HUES64 (cell line): Measurements from ENCODE around the gene RANGRF.

Source experiments
- H3K27ac ChIP-seq: 2 replicates; pipeline ENCODE4 v1.7.0; 2013; ENCODE audit warnings: low read depth, low read length, inconsistent platforms
- H3K27me3 ChIP-seq: 2 replicates; pipeline ENCODE4 v1.6.1; 2013; ENCODE audit warnings: mild to moderate bottlenecking, low read length; ENCODE audit not compliant: insufficient read depth
- H3K36me3 ChIP-seq: 2 replicates; pipeline ENCODE4 v1.6.1; 2013; ENCODE audit warnings: mild to moderate bottlenecking, low read length; ENCODE audit not compliant: insufficient read depth
- H3K4me1 ChIP-seq: 2 replicates; pipeline ENCODE4 v1.6.1; 2013; ENCODE audit warnings: mild to moderate bottlenecking, low read length, moderate library complexity; ENCODE audit not compliant: insufficient read depth
- H3K4me3 ChIP-seq: 2 replicates; pipeline ENCODE4 v1.5.1; 2013; ENCODE audit warnings: mild to moderate bottlenecking, low read length, moderate library complexity
- H3K9ac ChIP-seq: 2 replicates; pipeline ENCODE4 v1.6.1; 2013; ENCODE audit warnings: mild to moderate bottlenecking, low read depth, low read length
- H3K9me3 ChIP-seq: 2 replicates; pipeline ENCODE4 v1.6.1; 2013; ENCODE audit warnings: low read depth, low read length; ENCODE audit not compliant: insufficient read depth
- WGBS: fragments of 150-250, 120-280 bp; methylation state at CpG from one replicate; pipeline ENCODE4 v1.1.7; 2013; ENCODE audit warnings: missing lambda C conversion rate; 5-methylcytosine and 5-hydroxymethylcytosine counted together

Gene RANGRF

DNA sequence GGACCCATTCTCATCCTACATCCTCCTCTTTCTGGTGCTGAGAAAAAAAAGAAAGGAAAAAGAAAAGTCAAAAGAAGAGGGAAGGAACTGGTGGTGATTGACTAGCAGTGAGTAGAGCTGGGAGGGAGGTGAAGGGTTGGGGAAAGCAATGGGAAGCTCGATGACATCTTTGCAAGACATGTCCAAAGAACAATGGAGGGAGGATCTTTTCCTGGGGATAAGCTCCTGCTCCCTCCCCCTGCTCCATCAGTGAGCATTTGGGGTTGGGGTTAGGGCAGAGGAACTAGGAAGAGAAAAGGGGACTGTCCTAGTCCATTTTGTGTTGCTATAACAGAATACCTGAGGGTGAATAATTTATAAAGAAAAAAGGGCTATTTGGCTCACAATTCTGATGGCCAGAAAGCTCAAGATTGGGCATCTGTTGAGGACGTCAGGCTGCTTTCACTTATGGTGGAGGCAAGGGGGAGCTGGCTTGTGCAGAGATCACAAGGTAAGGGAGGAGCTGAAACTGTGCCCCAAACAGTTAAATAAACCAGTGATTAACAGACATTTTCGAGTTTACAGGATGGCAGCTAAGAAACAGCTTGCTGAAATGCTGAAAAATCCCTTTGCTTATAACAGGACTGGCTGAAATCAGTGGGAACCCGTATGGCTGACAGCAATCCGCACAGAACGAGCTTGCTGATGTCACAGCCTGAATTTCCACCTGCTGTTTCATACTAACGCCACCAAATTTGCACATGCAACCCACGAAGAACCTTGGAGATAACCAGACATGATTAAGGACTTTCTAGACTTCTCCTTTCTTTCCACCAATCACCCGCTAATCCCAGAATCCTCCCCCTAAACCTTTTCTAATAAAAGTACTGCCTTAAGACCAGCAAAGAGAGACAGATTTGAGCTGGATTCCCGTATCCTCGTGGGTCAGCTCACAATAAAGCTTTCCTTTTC, 49.6 kb downstream of the RANGRF start:
- H3K4me3 ChIP-seq = no peak overlapping the region
- WGBS = 42% methylated on average over 11 of the region's 11 CpGs

DNA sequence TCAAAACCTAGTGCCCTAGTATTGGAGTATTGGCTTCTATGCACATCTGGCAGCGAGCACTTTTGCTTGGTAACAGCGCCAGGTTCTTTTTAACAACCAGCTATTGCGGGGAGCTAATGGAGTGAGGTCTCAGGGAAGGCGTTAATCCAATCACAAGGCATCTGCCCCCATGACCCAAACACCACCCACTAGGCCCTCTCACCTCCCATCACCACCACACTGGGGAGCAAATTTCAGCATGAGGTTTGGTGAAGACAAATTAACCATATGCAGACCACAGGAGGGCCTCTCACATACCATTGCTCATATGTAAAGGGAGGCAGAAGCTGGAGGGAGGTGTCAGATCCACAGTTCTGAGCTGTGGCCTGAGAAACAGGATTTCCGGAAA, 50.3 kb downstream of the RANGRF start:
- WGBS = 77% methylated on average over 5 of the region's 5 CpGs
- no peaks in the 10 kb centered on the region for H3K27me3 ChIP-seq

More for the DNA sequence above, 49.6 kb downstream of the RANGRF start:
- H3K9ac ChIP-seq = no peak overlapping the region
- no peaks in the 10 kb centered on the region for H3K9me3 ChIP-seq
- peak overlapping the region; percentile 38; the same call in 1 of the 2 replicates for H3K27ac ChIP-seq
- no peaks in the 10 kb centered on the region for H3K36me3 ChIP-seq
- peaks cover 20% of the 10 kb centered on the region for H3K4me1 ChIP-seq
- no peaks in the 10 kb centered on the region for H3K27me3 ChIP-seq

DNA sequence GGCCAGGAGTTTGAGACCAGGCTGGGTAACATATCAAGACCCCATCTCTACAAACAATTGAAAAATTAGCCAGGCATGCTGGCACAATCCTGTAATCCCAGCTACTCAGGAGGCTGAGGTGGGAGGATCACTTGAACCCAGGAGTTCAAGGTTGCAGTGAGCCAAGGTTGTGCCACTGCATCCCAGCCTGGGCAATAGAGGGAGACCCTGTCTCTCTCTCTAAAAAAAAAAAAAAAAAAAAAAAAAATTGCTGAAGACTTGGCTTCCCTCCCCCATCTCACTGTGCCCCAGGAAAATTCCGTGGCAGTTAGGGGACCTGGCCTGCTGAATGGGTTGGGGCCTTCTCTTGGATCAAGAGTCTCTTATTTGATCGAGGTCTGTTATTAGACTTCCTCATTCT, 51.1 kb downstream of the RANGRF start, which contains the start of gene ODF4:
Gene ODF4, plus strand, starts transcription at position 301 of the 400 bp plus-strand sequence. CDS start 212 bp downstream, outside the sequence.
- H3K4me3 ChIP-seq = no peak within 1 kb of the TSS
- no peak within 1 kb of the TSS for H3K9ac ChIP-seq
- H3K27ac ChIP-seq = peak within 1 kb of the TSS; percentile 38; the same call in 1 of the 2 replicates
- no peaks in the 10 kb centered on the region for H3K36me3 ChIP-seq
- H3K9me3 ChIP-seq = no peaks in the 10 kb centered on the region
- WGBS = 90% methylated on average over 2 of the region's 2 CpGs
- H3K4me1 ChIP-seq = peaks cover 20% of the 10 kb centered on the region
- no peaks in the 10 kb centered on the region for H3K27me3 ChIP-seq

More for the DNA sequence above, 50.3 kb downstream of the RANGRF start:
- Histone ChIP-seq H3K36me3 (no peaks in the 10 kb centered on the region), H3K27ac (peak overlapping the region; percentile 38; the same call in 1 of the 2 replicates), H3K9ac (no peak overlapping the region), H3K4me1 (peaks cover 20% of the 10 kb centered on the region), H3K4me3 (no peak overlapping the region), H3K9me3 (no peaks in the 10 kb centered on the region)
